Fibroblast of the conjunctiva (primary cell): ENCODE data around the gene GLIPR1L2.

Experiments
- DNase-seq: peaks from one replicate; pipeline ENCODE4 v3.0.0-alpha.2; 2010; ENCODE audit warnings: low read depth

Gene GLIPR1L2

DNA sequence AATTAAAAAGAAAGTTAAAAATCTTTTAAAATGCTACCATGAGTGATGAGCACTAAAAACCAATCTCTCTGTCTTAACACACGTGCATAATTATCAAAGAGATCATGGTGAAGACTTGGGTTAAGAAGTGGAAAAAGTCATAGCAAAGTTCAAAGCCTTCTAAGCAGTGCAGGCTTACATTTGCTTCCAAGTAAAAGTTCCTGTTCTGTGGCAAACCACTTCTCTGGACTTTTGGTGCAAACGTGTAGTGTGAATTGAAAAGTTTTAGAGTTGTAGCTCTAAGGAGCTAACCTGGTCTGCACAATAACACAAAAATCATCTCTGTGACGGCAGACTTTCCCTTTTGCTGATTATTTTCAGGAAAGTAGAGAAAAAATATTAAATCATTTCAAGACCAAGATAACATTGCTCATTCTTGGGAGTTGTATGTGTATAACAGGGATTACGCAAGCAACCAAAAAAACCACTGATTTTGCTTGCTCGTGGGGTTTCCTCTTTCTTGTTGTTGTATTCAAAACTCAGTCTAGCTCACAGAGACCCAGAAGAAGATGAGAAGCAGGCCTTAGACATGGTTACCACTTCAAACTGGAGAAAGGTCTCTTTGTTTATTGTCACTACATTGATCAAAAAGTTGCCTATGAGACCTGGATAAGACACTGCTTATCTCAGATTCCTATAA is 87.4 kb downstream of the GLIPR1L2 start:
- no peak for DNase-seq

DNA sequence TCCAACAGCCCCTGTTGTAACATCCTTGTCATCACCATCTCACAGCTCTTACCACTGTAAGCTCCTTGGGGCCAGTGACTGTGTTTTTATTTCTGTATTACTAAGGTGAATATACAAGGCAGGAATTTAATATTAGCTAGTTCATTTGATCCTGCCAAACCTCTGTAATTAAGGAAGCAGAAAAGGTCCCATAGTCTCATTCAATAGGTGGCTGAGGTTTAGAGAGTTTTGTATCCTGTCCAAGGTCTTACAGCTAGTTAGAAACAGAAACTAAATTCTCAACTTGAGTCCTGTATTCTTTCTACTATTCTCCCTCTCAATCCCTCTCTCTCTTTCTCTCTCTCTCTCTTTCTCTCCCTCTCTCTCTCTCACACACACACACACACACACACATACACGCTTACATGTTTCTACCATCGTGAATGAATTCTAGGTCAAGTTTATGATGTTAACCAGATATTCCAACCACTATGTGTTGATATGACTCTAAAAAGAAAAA is 89.1 kb downstream of the GLIPR1L2 start:
- no peak for DNase-seq

DNA sequence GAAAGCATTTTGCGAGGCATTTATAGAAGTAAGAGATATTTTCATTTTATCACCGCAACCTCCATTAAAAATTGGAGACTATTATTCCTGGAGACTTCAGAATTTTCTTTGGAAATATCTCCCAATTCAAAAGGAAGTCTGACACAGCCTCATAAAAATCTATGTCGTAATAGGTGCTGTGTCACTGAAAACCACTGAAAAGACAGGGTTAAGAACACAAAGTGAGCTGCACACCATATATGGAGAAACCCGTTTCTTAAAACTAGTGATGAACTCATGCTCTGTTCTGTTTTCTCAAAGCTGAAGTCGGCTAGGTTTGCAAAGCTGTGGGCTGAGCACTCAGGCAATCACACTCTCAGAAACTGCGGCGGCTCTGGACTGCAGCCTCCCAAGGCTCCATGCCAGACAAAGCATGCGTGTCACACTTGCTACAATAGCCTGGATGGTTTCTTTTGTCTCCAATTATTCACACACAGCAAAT is 89.6 kb downstream of the GLIPR1L2 start, which contains the start of gene GLIPR1:
Gene GLIPR1, plus strand, starts transcription at position 287 of the 481 bp plus-strand sequence. Its CDS starts 126 bp downstream, at position 413.
- DNase-seq: peak; percentile 96

DNA sequence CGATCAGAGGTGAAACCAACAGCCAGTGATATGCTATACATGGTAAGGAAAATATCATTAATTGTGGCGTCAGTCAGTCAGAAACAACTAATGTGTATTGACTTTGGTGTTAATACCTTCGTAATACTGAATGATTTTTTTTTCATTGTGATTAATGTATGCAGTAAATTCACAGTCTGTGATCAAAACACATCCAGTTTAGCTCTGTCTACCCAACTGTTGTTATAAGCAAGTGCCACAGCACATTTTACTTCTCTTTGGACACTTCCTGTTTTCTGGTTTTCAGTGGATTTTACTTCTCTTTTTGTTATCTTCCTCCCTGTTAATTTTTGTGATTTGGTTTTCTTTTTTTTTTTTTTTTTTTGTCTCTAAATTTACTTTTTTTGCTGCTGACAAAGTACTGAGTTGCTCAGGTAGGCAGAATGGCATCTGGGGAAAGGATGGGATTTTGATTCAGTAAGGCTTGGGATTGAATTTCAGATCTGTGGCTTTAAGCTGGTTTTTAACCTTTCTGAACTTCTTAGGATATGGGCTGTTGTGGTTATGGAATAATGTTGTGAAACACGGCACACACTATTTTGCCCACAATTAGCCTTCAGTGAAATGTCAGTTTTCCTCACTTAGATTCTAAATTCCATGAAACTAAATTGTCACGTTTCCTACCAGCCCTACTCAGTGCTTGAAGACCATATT is 90.3 kb downstream of the GLIPR1L2 start:
- no peak for DNase-seq

DNA sequence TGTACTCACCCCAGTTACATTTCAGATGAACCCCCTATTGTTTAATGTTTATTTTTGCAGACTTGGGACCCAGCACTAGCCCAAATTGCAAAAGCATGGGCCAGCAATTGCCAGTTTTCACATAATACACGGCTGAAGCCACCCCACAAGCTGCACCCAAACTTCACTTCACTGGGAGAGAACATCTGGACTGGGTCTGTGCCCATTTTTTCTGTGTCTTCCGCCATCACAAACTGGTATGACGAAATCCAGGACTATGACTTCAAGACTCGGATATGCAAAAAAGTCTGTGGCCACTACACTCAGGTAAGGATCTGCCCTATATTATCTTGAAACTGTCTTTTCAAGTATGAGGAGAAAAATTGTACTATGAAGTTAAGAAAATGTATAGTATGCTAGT is 90.9 kb downstream of the GLIPR1L2 start:
- peak; percentile 55 for DNase-seq
